H54 (cell line): Measurements from ENCODE around the gene TMEM217.
A peak's percentile ranks its signal among the peaks of the same experiment; 100 is the strongest.
"Not testable (repeated sequence)": the region's sequence is repeated elsewhere in the genome, so short reads cannot be mapped to it uniquely, and the experiment has no call there.

Experiments
- DNase-seq: peaks from one replicate; pipeline ENCODE4 v3.0.0; 2011; ENCODE audit warnings: low spot score, mixed read lengths; ENCODE audit not compliant: insufficient read length
- FAIRE-seq: peaks from 3 replicates; lab custom pipeline; 2011; peaks lifted over from hg19 to GRCh38; lab: Jason Lieb, UNC
- POLR2A ChIP-seq: IDR thresholded peaks from 2 replicates; pipeline ENCODE4 v1.6.1; 2011; ENCODE audit warnings: low read depth, mild to moderate bottlenecking, low read length

Gene TMEM217

GRCh38 chr6:37207903-37208456 lies 50.0 kb downstream of the TMEM217 start:
- FAIRE-seq (peak; percentile 58), DNase-seq (peak; percentile 56)

GRCh38 chr6:37206622-37207021 lies 51.3 kb downstream of the TMEM217 start:
- DNase-seq (no peak), FAIRE-seq (no peak)
- TF ChIP-seq POLR2A = no peak

More at GRCh38 chr6:37207903-37208456, 50.0 kb downstream of the TMEM217 start:
- no peak for TF ChIP-seq POLR2A

- no peak for FAIRE-seq
- DNase-seq = no peak
- TF ChIP-seq POLR2A = no peak
These were observed 52.0 kb downstream of the TMEM217 start for GRCh38 chr6:37205997-37206340.

- DNase-seq (no peak), FAIRE-seq (no peak)
- no peak for TF ChIP-seq POLR2A
These were observed 52.6 kb downstream of the TMEM217 start for GRCh38 chr6:37205175-37205996.

- DNase-seq (no peak), FAIRE-seq (peak; percentile 72)
These were observed 53.8 kb downstream of the TMEM217 start for GRCh38 chr6:37204014-37204751.

GRCh38 chr6:37202788-37203491 lies 55.0 kb downstream of the TMEM217 start:
- FAIRE-seq (peak; percentile 11), DNase-seq (no peak)
- TF ChIP-seq POLR2A = no peak

More at GRCh38 chr6:37204014-37204751, 53.8 kb downstream of the TMEM217 start:
- TF ChIP-seq POLR2A = no peak

GRCh38 chr6:37201726-37202125 lies 56.2 kb downstream of the TMEM217 start:
- FAIRE-seq (no peak), DNase-seq (no peak)
- TF ChIP-seq POLR2A = no peak

- FAIRE-seq = no peak
- TF ChIP-seq POLR2A = no peak
- DNase-seq = no peak
These were observed 57.9 kb downstream of the TMEM217 start for GRCh38 chr6:37200085-37200484.

- not testable (repeated sequence) for DNase-seq, FAIRE-seq
These were observed 61.5 kb downstream of the TMEM217 start for GRCh38 chr6:37196451-37196850.

- not testable (repeated sequence) for FAIRE-seq, DNase-seq
These were observed 63.1 kb downstream of the TMEM217 start for GRCh38 chr6:37194886-37195285.

GRCh38 chr6:37192666-37193065 lies 65.3 kb downstream of the TMEM217 start:
- no peak for FAIRE-seq
- no peak for TF ChIP-seq POLR2A
- DNase-seq = no peak

- DNase-seq (no peak), FAIRE-seq (peak; percentile 48)
- TF ChIP-seq POLR2A = no peak
These were observed 67.8 kb downstream of the TMEM217 start for GRCh38 chr6:37190159-37190535.

- FAIRE-seq (no peak), DNase-seq (no peak)
- TF ChIP-seq POLR2A = no peak
These were observed 68.9 kb downstream of the TMEM217 start for GRCh38 chr6:37188962-37189510.

GRCh38 chr6:37187321-37188022 lies 70.5 kb downstream of the TMEM217 start:
- no peak for DNase-seq
- FAIRE-seq = no peak
- TF ChIP-seq POLR2A = no peak

GRCh38 chr6:37185949-37186720 lies 71.8 kb downstream of the TMEM217 start:
- FAIRE-seq, DNase-seq: not testable (repeated sequence)
